Kidney epithelial cell (primary cell): ENCODE results near the gene SNTA1. TPM values are rescaled to one million over a fixed set of nuclear protein-coding genes. Genes with fewer than 3 reads are reported as not detected.
A peak's percentile ranks its signal among the peaks of the same experiment; 100 is the strongest.
"Not testable (repeated sequence)": the region's sequence is repeated elsewhere in the genome, so short reads cannot be mapped to it uniquely, and the experiment has no call there.

ENCODE experiments used
- DNase-seq: peaks from one replicate; pipeline ENCODE4 v3.0.0-alpha.2; 2010; ENCODE audit warnings: low read depth
- H3K27me3 ChIP-seq: 2 replicates; pipeline ENCODE4 v1.6.0; 2011; ENCODE audit warnings: low read length; ENCODE audit not compliant: control insufficient read depth, insufficient read depth
- H3K36me3 ChIP-seq: 2 replicates; pipeline ENCODE4 v1.5.1; 2011; ENCODE audit warnings: low read length; ENCODE audit not compliant: control insufficient read depth, insufficient read depth
- H3K4me3 ChIP-seq: 2 replicates; pipeline ENCODE4 v1.5.1; 2011; ENCODE audit warnings: low read depth, mild to moderate bottlenecking, control low read depth, low read length
- total RNA-seq: library from RNA; depleted of rRNA; stranded (reverse); fragments of >200 nt; gene quantifications from 2 replicates; pipeline ENCODE4 v1.2.3, GENCODE V29; 2015
- TF ChIP-seq, protein P1 (sequence below): IDR thresholded peaks from 2 replicates; pipeline ENCODE4 v1.5.1; 2011; ENCODE audit warnings: mild to moderate bottlenecking, moderate library complexity, low read length, control low read depth, inconsistent platforms; ENCODE audit not compliant: insufficient read depth, poor library complexity, severe bottlenecking

SNTA1 gene
- total RNA-seq, 1 donor from 2014 or later: 13.7 TPM

DNA sequence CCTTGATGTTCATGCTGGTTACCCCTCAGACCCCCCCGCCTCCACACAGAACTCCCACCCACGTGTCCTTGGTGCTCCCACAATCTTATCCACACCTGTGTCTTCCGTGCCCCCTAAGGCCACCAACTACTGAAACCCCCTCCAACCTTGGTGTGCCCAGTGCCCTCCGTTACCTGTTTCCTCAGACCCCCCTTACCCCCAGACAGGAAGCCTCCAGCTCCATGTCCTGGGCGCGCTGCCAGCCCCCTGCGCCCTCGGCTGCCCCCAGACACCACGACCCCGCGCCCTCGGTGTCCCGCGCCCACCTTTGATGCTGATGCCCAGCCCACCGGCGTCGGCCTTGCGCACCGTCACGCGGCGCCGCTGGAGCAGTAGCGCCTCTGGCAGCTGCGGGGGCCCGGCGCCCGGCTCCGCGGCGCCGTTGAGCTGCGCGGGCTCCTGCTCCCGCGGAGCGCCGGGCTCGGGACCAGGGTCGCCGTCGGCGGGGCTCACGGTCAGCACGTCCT is 504 bp downstream of the SNTA1 start:
- no peaks in the 10 kb centered on the region for H3K27me3 ChIP-seq
- H3K4me3 ChIP-seq: peak overlapping the region; percentile 43
- TF ChIP-seq, protein P1, sequence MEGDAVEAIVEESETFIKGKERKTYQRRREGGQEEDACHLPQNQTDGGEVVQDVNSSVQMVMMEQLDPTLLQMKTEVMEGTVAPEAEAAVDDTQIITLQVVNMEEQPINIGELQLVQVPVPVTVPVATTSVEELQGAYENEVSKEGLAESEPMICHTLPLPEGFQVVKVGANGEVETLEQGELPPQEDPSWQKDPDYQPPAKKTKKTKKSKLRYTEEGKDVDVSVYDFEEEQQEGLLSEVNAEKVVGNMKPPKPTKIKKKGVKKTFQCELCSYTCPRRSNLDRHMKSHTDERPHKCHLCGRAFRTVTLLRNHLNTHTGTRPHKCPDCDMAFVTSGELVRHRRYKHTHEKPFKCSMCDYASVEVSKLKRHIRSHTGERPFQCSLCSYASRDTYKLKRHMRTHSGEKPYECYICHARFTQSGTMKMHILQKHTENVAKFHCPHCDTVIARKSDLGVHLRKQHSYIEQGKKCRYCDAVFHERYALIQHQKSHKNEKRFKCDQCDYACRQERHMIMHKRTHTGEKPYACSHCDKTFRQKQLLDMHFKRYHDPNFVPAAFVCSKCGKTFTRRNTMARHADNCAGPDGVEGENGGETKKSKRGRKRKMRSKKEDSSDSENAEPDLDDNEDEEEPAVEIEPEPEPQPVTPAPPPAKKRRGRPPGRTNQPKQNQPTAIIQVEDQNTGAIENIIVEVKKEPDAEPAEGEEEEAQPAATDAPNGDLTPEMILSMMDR: no peak
- no peaks in the 10 kb centered on the region for H3K36me3 ChIP-seq
- no peak for DNase-seq

DNA sequence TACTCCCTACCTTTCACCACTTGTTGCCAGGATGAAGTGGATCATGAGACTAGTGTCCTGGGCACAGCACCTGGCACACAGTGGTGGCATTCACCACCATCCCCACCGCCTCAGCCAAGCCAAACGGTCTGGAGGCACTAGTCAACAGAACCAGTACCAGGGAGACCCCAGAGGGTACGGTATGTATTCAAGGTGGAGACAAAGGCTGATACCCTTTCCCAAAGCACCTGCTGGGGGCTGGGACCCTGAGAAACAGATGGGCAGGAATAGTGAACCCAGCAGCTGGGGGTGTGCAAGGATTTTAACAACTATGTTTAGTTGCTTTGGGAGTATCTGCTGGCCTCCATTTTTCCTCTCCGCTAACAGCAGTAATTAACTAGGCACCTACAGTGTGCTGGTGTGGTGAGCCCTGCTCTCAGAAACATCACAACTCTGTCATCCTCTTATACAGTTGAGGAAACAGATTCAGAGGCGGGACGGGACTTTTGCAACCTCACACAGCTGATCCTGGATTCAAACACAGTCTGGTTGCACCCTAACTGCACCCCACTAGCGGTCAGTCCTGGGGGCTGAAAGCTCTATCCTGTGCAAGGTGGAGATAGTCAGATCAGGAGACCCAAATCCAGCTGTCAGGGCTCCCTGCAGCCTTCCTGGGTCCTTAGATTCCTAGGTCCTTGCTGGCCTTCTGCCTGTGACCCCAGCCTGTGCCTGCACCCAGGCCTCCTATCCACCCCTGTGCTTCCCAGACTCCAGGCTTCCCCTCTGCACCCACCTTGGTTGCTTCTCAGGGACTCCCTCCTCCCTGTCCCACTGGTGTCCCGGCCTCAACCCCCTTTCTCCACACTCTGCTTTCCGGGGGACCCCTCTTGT is 1.2 kb downstream of the SNTA1 start:
- TF ChIP-seq, protein P1: no peak
- Histone ChIP-seq H3K36me3 (no peaks in the 10 kb centered on the region), H3K27me3 (no peaks in the 10 kb centered on the region), H3K4me3 (peak overlapping the region; percentile 43)
- no peak for DNase-seq

DNA sequence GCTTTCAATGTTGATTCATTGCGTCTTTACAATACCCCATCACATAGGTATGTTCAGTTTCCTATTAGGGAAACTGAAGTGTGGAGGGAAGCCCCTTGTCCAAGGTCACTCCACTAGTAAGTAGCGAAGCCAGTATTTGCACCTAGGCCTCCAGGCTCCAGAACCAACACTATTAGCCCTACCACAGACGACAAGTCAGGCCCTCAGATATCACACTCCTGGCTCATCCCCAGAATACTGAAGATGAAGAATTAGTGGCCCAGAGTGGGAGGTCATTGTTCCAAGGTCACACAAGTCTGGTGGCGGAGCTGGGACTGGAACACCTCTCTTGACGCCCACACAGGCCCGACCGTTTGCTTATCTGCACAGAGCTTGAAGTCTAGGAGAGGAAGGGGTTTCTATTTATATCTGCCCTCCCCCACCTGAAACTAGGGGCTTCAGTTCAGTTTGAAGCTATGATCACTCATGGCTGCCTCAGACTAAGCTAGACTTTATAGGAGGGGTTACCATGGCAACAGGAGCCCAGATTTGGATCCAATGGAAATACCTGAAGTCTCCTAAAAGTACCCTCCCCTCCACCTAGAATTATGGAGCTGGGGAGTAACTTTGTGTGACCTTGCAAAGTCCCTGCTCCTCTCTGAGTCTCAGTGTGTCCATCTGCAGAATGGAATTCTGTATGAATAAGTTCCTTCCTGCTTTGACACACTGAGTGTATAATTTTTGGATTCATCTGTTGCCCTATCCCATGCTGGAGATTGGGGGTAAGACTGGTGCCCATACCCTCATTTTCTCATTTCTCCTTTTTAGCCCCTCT is 2.2 kb downstream of the SNTA1 start:
- TF ChIP-seq, protein P1: no peak
- H3K36me3 ChIP-seq: no peaks in the 10 kb centered on the region
- no peak overlapping the region for H3K4me3 ChIP-seq
- DNase-seq: no peak
- H3K27me3 ChIP-seq: no peaks in the 10 kb centered on the region

DNA sequence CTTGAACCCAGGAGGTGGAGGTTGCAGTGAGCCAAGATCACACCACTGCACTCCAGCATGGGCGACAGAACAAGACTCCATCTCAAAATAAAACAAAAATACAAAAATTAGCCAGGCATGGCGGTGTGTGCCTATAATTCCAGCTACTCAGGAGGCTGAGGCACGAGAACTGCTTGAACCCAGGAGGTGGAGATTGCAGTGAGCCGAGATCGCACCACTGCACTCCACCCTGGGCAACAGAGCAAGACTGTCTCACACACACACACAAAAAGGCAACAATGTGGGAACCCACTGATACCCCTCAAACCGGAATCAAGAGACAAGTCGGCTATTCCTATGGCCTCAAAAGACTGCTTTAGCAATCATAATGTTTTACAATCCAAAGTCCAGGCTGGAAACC is 3.0 kb downstream of the SNTA1 start:
- H3K4me3 ChIP-seq, DNase-seq, H3K27me3 ChIP-seq, H3K36me3 ChIP-seq: not testable (repeated sequence)

DNA sequence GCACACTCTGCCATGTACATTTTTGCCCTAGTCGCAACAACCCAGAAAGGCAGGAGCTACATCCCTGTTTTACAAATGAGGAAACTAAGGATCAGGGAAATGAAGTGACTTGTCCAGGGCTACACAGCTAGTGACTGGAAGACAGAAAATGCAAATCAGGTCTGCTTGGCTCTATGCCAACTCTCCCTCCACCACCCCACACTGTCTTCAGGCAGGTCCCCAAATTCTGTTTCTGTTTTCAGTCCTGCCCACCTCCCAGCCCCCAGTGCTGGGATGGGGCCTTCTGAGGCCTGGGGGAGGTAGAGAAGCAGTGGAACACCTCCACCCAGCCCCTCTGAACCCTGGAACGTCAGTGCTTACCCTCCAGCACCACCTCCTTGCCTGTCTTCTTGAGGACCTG is 5.1 kb downstream of the SNTA1 start:
- H3K27me3 ChIP-seq: no peaks in the 10 kb centered on the region
- no peak for DNase-seq
- no peaks in the 10 kb centered on the region for H3K36me3 ChIP-seq
- TF ChIP-seq, protein P1: no peak
- no peak overlapping the region for H3K4me3 ChIP-seq

DNA sequence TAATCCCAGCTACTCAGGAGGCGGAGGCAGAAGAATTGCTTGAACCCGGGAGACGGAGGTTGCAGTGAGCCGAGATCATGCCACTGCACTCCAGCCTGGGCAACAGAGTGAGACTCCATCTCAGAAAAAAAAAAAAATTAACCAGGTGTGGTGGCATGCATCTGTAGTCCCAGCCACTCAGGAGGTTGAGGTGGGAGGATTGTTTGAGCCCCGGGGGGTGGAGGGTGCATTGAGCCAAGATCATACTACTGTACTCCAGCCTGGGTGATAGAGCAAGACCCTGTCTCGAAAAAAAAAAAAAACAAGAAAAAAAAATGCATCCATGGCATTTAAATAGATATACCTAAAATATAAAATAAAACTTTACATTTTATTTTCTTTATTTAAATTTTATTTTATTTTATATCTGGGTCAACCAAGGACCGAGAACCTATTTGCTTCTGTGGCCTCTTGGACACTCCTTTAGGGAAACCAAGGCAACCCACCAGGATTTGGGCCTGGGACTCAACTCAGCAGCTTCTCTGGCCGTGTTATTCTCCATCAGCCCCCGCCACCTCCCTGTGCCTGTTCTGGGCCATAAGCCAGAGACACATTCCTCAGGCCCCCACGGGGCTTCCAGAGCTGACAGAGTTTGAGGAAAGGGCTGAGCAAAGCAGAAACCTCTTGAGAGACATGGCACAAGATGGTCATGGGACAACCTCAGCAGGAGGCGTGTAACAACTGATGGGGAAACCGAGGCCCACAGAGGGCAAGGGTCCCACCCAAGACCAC is 6.2 kb downstream of the SNTA1 start:
- H3K4me3 ChIP-seq: no peak overlapping the region
- H3K36me3 ChIP-seq: no peaks in the 10 kb centered on the region
- DNase-seq: no peak
- TF ChIP-seq, protein P1: no peak
- no peaks in the 10 kb centered on the region for H3K27me3 ChIP-seq
